SK-N-SH (cell line): ENCODE results near the gene CAMK2D.
A peak's percentile ranks its signal among the peaks of the same experiment; 100 is the strongest.

ENCODE experiments used
- CTCF ChIP-seq: fragments of 200-600 bp; sonication (generic); IDR thresholded peaks from 2 replicates; pipeline ENCODE4 v1.6.1; 2017; ENCODE audit warnings: antibody characterized with exemption, mild to moderate bottlenecking, moderate library complexity
- EP300 ChIP-seq, 2 experiments: IDR thresholded peaks; 2 replicates each; pipeline versions ENCODE4 v1.4.0 to v1.6.1; 2012; ENCODE audit warnings: borderline replicate concordance in 1 of 2, low read depth in 1 of 2, low read length in 1 of 2
- FOXJ3 ChIP-seq: sonication (generic); formaldehyde crosslinking; IDR thresholded peaks from 2 replicates; pipeline ENCODE4 v1.5.1; 2020; ENCODE audit warnings: mild to moderate bottlenecking, missing genetic modification reagents
- MEF2A ChIP-seq: IDR thresholded peaks from 2 replicates; pipeline ENCODE4 v1.4.0; 2012; ENCODE audit warnings: low read depth, borderline replicate concordance
- POLR2AphosphoS5 ChIP-seq: IDR thresholded peaks from 2 replicates; pipeline ENCODE4 v1.6.1; 2012; ENCODE audit warnings: low read depth, low read length
- RAD21 ChIP-seq: IDR thresholded peaks from 2 replicates; pipeline ENCODE4 v1.6.1; 2012; ENCODE audit warnings: mild to moderate bottlenecking, low read length
- SIN3A ChIP-seq: IDR thresholded peaks from 2 replicates; pipeline ENCODE4 v1.6.1; 2012; ENCODE audit warnings: low read depth, mild to moderate bottlenecking, low read length, moderate library complexity, borderline replicate concordance
- SMC3 ChIP-seq: IDR thresholded peaks from 2 replicates; pipeline ENCODE4 v1.6.1; 2012; ENCODE audit warnings: low read depth, low read length, improper control_type of control experiment
- YY1 ChIP-seq: IDR thresholded peaks from 2 replicates; pipeline ENCODE4 v1.4.0; 2012; ENCODE audit warnings: low read depth, mild to moderate bottlenecking
- TF ChIP-seq, protein P1 (sequence below): IDR thresholded peaks from 2 replicates; pipeline ENCODE4 v1.6.1; 2012; ENCODE audit warnings: mild to moderate bottlenecking, low read depth, low read length, moderate library complexity
- TF ChIP-seq, protein P2 (sequence below): fragments of 150-350 bp; IDR thresholded peaks from 2 replicates; pipeline ENCODE4 v1.6.1; 2017; ENCODE audit warnings: antibody characterized with exemption, low read length, low read depth, borderline replicate concordance
- TF ChIP-seq, protein P3 (sequence below): IDR thresholded peaks from 2 replicates; pipeline ENCODE4 v1.4.0; 2012; ENCODE audit warnings: low read depth

GRCh38 chr4:113446019-113446418 is 315.5 kb downstream of the CAMK2D start:
- TF ChIP-seq CTCF = no peak
- no peak for TF ChIP-seq RAD21
- TF ChIP-seq, protein P1, sequence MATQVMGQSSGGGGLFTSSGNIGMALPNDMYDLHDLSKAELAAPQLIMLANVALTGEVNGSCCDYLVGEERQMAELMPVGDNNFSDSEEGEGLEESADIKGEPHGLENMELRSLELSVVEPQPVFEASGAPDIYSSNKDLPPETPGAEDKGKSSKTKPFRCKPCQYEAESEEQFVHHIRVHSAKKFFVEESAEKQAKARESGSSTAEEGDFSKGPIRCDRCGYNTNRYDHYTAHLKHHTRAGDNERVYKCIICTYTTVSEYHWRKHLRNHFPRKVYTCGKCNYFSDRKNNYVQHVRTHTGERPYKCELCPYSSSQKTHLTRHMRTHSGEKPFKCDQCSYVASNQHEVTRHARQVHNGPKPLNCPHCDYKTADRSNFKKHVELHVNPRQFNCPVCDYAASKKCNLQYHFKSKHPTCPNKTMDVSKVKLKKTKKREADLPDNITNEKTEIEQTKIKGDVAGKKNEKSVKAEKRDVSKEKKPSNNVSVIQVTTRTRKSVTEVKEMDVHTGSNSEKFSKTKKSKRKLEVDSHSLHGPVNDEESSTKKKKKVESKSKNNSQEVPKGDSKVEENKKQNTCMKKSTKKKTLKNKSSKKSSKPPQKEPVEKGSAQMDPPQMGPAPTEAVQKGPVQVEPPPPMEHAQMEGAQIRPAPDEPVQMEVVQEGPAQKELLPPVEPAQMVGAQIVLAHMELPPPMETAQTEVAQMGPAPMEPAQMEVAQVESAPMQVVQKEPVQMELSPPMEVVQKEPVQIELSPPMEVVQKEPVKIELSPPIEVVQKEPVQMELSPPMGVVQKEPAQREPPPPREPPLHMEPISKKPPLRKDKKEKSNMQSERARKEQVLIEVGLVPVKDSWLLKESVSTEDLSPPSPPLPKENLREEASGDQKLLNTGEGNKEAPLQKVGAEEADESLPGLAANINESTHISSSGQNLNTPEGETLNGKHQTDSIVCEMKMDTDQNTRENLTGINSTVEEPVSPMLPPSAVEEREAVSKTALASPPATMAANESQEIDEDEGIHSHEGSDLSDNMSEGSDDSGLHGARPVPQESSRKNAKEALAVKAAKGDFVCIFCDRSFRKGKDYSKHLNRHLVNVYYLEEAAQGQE = no peak
- TF ChIP-seq SMC3 = no peak
- TF ChIP-seq, protein P2, sequence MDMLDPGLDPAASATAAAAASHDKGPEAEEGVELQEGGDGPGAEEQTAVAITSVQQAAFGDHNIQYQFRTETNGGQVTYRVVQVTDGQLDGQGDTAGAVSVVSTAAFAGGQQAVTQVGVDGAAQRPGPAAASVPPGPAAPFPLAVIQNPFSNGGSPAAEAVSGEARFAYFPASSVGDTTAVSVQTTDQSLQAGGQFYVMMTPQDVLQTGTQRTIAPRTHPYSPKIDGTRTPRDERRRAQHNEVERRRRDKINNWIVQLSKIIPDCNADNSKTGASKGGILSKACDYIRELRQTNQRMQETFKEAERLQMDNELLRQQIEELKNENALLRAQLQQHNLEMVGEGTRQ = no peak
- peak in 1 of 2 experiments; percentile 57; a peak in 1 of 4 replicates for TF ChIP-seq EP300 (IDR thresholded peaks at IDR 0.05; ENCODE audit: borderline replicate concordance in 1 of 2, low read depth in 1 of 2, low read length in 1 of 2)
- TF ChIP-seq SIN3A = no peak
- TF ChIP-seq FOXJ3 (CRISPR knock-in tag) = no peak
- no peak for TF ChIP-seq MEF2A
- TF ChIP-seq YY1 = no peak
- TF ChIP-seq, protein P3, sequence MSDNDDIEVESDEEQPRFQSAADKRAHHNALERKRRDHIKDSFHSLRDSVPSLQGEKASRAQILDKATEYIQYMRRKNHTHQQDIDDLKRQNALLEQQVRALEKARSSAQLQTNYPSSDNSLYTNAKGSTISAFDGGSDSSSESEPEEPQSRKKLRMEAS = no peak
- TF ChIP-seq POLR2AphosphoS5 = no peak; the same call in 1 of the 2 replicates
